Lower leg skin (tissue), 3 donors: ENCODE results near the gene TMEM37.

Experiments
- POLR2A ChIP-seq, 2 donors: fragments of 450-650 bp; IDR thresholded peaks; one replicate each; pipeline ENCODE4 v1.6.1; 2016 to 2017; ENCODE audit warnings: antibody characterized with exemption in 2 of 2, mild to moderate bottlenecking in 1 of 2, moderate library complexity in 1 of 2
- TF ChIP-seq, protein P1 (sequence below), 3 donors: fragments of 450-650 bp; IDR thresholded peaks; one replicate each; pipeline ENCODE4 v1.5.1; 2016; ENCODE audit warnings: antibody characterized with exemption in 3 of 3, mild to moderate bottlenecking in 3 of 3, moderate library complexity in 2 of 3

GRCh38 chr2:119483395-119483753, 51.7 kb downstream of the TMEM37 start:
- no peak for TF ChIP-seq POLR2A (IDR thresholded peaks at IDR 0.05)
- TF ChIP-seq, protein P1, sequence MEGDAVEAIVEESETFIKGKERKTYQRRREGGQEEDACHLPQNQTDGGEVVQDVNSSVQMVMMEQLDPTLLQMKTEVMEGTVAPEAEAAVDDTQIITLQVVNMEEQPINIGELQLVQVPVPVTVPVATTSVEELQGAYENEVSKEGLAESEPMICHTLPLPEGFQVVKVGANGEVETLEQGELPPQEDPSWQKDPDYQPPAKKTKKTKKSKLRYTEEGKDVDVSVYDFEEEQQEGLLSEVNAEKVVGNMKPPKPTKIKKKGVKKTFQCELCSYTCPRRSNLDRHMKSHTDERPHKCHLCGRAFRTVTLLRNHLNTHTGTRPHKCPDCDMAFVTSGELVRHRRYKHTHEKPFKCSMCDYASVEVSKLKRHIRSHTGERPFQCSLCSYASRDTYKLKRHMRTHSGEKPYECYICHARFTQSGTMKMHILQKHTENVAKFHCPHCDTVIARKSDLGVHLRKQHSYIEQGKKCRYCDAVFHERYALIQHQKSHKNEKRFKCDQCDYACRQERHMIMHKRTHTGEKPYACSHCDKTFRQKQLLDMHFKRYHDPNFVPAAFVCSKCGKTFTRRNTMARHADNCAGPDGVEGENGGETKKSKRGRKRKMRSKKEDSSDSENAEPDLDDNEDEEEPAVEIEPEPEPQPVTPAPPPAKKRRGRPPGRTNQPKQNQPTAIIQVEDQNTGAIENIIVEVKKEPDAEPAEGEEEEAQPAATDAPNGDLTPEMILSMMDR (IDR thresholded peaks at IDR 0.05): no peak
